ENCODE results near the gene RAB10.

DNA sequence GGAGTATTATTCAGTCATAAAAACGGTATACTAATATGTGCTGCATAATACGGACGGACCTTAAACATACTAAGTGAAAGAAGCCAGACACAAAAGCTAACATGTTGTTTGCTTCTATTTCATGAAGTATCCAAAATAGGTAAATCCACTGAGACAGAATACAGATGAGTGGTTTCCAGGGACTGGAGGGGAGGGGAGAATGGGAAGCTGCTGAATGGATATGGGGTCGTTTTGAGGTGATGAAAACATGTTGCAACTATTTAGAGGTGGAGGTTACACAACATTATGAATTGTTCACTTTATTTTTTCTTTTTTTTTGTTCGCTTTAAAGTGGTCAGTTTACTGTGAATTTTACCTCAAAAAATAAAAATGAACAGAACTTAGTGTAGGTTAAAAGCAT, 52.9 kb downstream of the RAB10 start:
- TF ChIP-seq, protein P1, sequence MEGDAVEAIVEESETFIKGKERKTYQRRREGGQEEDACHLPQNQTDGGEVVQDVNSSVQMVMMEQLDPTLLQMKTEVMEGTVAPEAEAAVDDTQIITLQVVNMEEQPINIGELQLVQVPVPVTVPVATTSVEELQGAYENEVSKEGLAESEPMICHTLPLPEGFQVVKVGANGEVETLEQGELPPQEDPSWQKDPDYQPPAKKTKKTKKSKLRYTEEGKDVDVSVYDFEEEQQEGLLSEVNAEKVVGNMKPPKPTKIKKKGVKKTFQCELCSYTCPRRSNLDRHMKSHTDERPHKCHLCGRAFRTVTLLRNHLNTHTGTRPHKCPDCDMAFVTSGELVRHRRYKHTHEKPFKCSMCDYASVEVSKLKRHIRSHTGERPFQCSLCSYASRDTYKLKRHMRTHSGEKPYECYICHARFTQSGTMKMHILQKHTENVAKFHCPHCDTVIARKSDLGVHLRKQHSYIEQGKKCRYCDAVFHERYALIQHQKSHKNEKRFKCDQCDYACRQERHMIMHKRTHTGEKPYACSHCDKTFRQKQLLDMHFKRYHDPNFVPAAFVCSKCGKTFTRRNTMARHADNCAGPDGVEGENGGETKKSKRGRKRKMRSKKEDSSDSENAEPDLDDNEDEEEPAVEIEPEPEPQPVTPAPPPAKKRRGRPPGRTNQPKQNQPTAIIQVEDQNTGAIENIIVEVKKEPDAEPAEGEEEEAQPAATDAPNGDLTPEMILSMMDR (IDR thresholded peaks at IDR 0.05) = no peak
- TF ChIP-seq POLR2A (IDR thresholded peaks at IDR 0.05) (no peak), EP300 (IDR thresholded peaks at IDR 0.05) (no peak), POLR2AphosphoS5 (IDR thresholded peaks at IDR 0.05) (no peak)

Data from upper lobe of left lung (tissue), 4 donors.